HFFc6 (cell line): ENCODE results near the gene PSME3IP1. TPM values are rescaled to one million over a fixed set of nuclear protein-coding genes. Genes with fewer than 3 reads are reported as not detected.

Experiments used
- DNase-seq: peaks from one replicate; pipeline ENCODE4 v3.0.0-alpha.2; 2018
- H3K27ac Mint-ChIP-seq: 2 replicates; pipeline ENCODE4 v1.8.0; 2020; ENCODE audit warnings: mild to moderate bottlenecking, mixed read lengths
- H3K27me3 Mint-ChIP-seq: 2 replicates; pipeline ENCODE4 v1.8.0; 2021; ENCODE audit warnings: mild to moderate bottlenecking, moderate library complexity, mixed read lengths; ENCODE audit not compliant: insufficient read depth
- H3K36me3 Mint-ChIP-seq: 2 replicates; pipeline ENCODE4 v1.8.0; 2021; ENCODE audit warnings: low read depth, mixed read lengths
- H3K4me1 Mint-ChIP-seq: 2 replicates; pipeline ENCODE4 v1.8.0; 2020; ENCODE audit warnings: low read depth, mixed read lengths
- H3K4me3 Mint-ChIP-seq: 2 replicates; pipeline ENCODE4 v1.8.0; 2020; ENCODE audit warnings: mild to moderate bottlenecking, moderate library complexity, mixed read lengths
- H3K9me3 Mint-ChIP-seq: 2 replicates; pipeline ENCODE4 v1.8.0; 2020; ENCODE audit warnings: mild to moderate bottlenecking, mixed read lengths
- CTCF ChIP-seq: fragments of 200-600 bp; sonication (generic); IDR thresholded peaks from 2 replicates; pipeline ENCODE4 v1.5.0; 2021; ENCODE audit warnings: antibody characterized with exemption, mild to moderate bottlenecking
- total RNA-seq, 6 experiments: library from RNA; stranded (reverse); fragmentation: NEBNext Ultra II Directional; extraction: Animal tissue kit (Norgen Biotek cat#: 25700); gene quantifications; 2 replicates in 1 of 6; 3 replicates in 5 of 6; pipeline ENCODE4 v1.2.3, GENCODE V29; 2021

PSME3IP1 gene
- total RNA-seq, 6 experiments from 2014 or later, result 55.9 to 85.0 (median 76.5) TPM

GRCh38 chr16:57102888-57103851, 82.7 kb downstream of the PSME3IP1 start:
- Mint-ChIP-seq H3K4me1 (peaks cover 34% of the 10 kb centered on the region), H3K9me3 (no peaks in the 10 kb centered on the region), H3K27ac (no peak overlapping the region), H3K36me3 (no peaks in the 10 kb centered on the region), H3K4me3 (no peak overlapping the region), H3K27me3 (peaks cover 2% of the 10 kb centered on the region; the same call in 1 of the 2 replicates)
- DNase-seq, result no peak
- no peak for TF ChIP-seq CTCF

Other genes starting within 250 kb of the PSME3IP1 start
- not detected for gene CETP, start 224.1 kb downstream of the PSME3IP1 start, total RNA-seq
- gene NLRC5, start 196.5 kb downstream of the PSME3IP1 start, total RNA-seq, result 10 to 100 TPM; 18.2 to 26.2 (median 21.7) TPM
- 10 to 100 TPM; 13.0 to 29.6 (median 23.3) TPM for gene CPNE2, start 93.5 kb downstream of the PSME3IP1 start, total RNA-seq
- gene RSPRY1, start 290 bp upstream of the PSME3IP1 start, total RNA-seq, result 10 to 100 TPM; 38.8 to 51.9 (median 47.7) TPM
- gene ARL2BP, start 59.2 kb upstream of the PSME3IP1 start, total RNA-seq, result 10 to 100 TPM; 70.3 to 80.0 (median 76.7) TPM
- not detected for gene PLLP, start 98.6 kb upstream of the PSME3IP1 start, total RNA-seq
- not detected for gene CCL22, start 172.7 kb upstream of the PSME3IP1 start, total RNA-seq
- gene CX3CL1, start 186.5 kb upstream of the PSME3IP1 start, total RNA-seq, result not detected
- gene CCL17, start 218.7 kb upstream of the PSME3IP1 start, total RNA-seq, result not detected